RPMI8226 (cell line): ENCODE measurements around the gene TRPM3.

Experiments
- DNase-seq: peaks from one replicate; pipeline ENCODE4 v3.0.0-alpha.2; 2015

The TRPM3 gene

DNA sequence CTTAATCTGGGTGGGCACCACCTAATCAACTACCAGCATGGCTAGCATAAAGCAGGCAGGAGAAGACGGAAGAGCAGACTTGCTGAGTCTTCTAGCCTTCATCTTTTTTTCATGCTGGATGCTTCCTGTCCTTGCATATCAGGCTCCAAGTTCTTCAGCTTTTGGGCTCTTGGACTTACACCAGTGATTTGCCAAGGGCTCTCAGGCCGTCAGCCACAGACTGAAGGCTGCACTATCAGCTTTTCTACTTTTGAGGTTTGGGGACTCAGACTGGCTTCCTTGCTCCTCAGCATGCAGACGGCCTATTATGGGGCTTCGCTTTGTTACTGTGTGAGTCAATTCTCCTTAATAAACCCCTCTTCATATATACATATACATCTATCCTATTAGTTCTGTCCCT lies 180.2 kb downstream of the TRPM3 start:
- DNase-seq, result no peak

DNA sequence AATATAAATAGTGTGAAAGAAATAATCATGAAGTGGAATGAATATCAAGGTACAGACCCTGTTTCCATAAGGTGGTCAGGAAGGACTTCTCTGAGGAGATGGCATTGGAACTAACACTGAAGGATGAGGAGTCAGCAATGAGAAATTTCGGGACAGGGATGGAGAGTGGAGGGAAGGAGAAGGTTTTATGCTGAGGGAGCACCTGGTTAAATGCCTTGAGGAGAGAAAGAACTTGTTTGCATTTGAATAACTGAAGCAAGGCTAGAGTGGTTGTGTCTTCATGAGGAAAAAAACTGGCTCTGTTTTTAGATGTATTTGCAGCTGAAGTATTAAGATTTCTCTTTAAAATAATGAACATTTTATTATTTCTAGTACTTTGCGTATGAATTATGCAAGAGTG lies 180.8 kb downstream of the TRPM3 start:
- no peak for DNase-seq

DNA sequence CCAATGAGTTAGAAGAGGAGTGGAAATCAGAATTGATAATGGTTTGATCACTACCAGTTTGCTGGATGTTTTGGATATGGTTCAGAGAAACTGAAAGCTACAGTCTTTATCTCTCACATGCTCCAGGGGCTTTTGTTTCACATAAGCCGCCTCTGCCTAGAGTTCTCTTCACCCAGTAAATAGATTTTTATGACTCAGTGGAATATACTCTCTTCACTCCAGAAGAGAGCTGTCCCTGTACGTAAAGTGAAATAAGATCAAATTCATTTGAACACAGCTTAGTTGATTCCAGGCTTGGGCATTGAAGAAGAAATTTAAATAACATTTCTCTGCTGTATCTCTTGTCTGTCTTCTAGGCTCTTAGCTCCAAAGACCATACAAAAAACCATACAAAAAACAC lies 184.9 kb downstream of the TRPM3 start:
- no peak for DNase-seq

DNA sequence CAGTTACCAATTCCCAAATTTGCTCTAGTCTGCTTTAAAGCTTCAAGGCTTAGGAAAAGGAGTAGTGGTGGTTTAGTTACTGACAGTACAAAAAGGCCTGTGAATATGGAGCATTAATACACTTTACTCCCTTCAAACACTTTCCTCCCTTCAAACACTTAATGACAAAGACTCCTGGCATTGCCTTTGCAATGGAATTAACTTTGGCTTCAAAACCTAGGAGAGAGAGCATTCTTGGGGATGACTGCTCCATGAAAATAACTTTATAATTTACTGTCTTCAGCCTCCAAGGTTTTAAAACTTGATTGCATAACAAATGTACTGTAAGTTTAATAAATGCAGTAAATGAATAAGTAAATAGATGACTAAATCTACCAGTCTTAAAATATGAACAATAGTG lies 185.6 kb downstream of the TRPM3 start:
- DNase-seq, result no peak

DNA sequence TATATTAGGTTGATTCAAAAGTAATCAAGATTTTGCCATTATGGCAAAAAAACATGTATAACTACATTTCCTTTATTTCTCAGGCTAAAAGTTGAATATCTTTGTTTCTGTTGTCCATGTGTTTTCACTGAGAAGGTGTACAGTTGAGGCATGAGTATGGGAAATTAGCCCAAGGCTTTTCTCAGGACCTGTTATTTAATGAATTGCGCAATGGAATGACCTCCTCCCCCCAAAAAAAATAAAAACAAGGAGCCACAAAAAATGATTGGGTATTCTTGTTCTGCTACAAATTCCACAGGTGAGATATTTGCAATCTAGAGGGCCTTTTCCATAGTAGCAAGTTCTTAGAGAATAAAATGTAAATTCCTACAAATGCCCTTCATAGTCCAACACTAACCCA lies 186.8 kb downstream of the TRPM3 start:
- no peak for DNase-seq

DNA sequence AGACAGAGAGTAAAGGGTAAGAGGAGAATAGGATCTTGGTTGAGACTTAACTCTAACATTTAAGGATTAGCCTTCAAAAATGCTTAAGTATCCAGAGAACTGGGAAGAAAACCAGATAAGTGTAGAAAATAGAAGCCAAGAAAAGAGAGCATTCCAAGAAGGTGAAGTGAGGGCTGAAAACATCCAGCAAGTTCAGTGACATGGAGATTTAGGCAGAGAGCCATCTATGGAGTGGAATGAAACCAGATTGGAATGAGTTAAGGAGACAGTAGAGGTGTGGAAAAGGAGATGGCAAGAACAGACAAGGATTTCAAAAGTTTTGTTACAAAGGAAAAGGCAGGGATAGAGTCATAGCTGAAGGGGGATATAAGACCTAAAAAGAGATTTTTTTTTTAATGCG lies 188.1 kb downstream of the TRPM3 start:
- DNase-seq, result no peak

DNA sequence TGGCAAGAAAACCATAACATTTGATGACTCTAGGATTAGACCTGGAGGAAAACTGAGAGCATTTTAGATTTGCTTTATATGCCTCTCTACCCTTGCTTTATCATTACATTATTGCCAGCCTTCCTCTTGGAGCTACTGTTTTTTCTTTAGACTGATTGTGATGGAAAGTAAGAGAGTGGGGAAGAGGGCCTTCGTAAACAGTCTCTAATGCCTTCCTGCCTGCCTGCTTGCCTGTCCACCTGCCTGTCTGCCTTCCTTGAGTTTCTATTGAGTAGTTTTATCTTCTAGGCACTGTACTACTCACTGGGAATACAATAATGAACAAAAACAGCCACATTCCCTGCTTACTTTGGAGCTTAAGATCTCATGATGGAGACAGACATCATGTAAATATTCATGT lies 189.3 kb downstream of the TRPM3 start:
- no peak for DNase-seq

DNA sequence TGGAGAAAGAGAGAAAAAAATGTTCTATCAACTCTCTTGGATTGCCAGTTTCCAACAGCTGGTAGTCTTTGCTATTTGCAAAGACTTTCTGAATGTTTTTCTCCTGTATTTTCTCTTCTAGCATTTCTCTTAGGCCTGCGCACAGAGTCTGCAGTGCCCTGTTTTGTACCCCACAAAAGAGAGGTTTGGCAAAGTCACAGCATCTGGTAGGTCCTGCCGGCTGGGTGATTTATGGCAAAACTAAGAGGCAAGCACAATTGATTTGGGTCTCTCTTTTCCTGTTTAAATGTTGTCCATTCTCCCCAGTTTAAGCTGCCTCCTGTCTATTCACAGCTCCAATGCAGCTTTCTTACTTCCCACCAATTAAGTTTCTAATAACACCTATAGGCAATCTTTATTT lies 193.9 kb downstream of the TRPM3 start:
- DNase-seq, result no peak

DNA sequence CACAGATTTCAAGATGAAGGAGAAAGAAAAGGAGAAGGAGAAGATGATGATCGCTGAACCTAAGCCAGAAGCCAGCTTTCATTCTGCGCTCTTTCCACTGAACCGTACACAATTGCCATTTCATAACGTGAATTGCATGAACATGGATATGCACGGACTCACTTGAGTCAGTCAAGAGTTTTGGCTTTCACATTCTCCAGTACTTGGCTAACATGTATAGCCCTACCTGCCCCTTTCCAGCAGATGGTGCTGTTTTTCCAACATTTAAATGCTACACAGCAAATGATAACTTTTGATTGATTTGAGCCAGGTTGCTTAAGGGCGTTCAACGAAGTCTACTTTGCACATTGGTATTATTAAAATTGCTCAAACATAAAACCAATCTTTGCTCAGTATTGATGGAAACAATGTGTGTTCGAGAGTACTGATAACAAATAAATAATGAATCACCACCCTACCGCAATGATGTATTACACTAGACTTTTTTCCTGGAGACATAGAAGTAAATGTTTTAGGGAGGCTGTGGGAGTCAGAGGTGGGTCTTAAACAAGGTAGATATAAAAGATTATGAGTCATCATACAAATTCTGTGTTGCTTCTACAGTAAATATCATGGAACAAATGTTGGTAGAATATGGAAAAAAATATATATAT lies 196.4 kb downstream of the TRPM3 start:
- DNase-seq, result peak; percentile 48

DNA sequence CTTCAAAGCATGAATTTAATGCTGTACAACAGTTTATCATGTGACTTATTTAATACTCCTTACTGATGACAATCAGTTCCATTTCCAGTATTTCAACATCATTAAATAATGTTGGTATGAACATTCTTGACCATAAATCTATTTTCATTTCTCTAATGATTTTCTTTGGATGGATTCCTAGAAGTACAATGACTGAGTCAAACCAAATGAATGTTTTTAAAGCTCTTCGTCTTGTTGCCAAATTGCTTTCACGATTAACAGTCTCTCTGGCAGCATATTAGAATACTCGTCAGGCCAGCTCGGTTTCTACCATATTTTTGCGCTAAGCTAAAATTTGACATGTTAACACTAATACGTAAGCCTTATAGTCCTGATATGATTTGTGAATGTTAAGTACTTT lies 197.0 kb downstream of the TRPM3 start:
- no peak for DNase-seq

DNA sequence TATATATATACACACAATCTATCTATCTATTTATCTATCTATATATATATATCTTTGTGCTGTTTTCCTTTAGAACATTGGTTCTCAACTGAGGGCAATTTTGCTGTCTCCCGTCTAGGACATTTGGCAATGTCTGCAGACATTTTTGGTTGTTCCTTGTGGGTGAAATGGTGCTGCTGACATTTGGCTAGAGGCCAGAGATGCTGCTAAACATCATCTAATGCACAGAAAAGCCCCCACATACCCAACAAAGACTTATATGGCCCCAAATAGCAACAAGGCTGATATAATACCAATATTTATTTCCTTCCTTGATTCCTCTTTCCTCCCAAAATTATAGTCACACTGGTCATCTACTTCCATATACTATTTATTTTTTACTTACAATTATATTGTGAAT lies 197.5 kb downstream of the TRPM3 start:
- DNase-seq, result no peak

DNA sequence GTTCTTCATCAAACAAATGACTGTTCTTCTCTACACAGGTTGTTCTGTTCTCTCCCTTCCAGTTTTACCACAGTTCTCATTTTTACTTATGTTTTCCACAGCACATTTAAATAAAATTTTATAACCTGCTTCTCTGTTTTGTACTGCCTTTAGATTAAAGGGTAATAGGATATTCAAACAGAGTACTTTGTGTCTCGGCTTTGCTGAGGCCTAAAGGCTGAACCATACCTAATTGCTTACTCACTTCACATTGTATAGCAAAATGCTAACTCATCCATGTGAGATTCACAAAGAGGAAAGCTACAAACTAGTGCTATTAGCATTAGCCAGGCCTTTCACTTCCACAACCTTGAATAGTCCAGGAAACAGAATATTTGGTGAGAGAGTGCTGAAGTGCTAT lies 200.3 kb downstream of the TRPM3 start:
- DNase-seq, result no peak

DNA sequence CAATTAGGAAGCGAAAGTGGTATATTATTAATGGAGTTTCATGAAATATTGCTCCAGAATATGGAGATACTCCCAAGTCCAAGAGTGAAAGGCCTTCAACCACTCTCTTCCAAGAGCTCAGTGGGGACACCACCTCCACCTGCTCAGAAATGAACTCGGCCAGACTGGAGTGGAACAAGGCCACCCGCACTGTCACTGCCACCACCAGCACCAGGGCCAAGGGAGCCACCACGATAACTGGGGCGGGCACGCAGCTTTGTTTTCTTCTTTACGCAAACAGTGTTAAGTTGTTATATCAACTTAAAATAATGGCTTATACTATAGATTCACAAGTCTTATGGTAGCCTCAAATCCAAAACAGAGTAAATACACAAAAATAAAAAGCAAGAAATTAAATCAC lies 204.1 kb downstream of the TRPM3 start:
- no peak for DNase-seq

DNA sequence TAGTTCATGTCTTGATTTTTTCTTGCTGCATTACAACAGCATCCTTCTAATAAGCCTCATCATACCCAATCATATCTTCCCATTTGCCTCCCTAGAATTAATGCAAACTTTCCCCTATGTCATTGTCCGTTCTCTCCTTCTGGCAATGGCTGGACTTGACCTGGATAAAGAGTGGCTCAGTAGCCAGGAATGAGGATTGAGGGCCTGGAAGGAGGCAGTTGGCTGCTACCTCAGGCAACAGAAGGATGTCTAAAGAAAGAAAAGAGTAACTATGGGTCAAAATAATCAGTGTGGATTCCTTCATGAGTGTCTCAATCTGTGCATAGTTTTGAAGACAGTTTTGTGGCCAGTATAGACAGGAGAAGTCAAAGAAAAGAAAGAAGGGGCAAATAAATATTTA lies 209.6 kb downstream of the TRPM3 start:
- no peak for DNase-seq

DNA sequence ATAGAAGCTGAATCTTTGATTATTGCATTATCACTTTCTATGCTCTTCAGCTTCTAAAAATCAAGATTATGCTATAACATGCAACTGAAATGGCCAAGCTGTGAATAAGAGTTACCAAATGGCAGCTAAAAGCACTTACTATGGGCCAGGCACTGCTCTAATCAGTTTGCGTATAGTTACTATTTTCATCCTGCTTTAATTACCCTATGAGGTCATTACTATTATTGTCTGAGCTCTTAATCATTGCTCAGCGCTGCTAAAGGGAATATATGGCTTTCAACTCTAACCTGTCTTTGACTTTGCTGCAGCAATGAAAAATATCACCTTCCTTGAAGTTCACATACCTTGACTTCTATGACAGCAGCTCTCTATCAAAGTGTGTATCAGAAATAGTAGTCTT lies 210.8 kb downstream of the TRPM3 start:
- no peak for DNase-seq

DNA sequence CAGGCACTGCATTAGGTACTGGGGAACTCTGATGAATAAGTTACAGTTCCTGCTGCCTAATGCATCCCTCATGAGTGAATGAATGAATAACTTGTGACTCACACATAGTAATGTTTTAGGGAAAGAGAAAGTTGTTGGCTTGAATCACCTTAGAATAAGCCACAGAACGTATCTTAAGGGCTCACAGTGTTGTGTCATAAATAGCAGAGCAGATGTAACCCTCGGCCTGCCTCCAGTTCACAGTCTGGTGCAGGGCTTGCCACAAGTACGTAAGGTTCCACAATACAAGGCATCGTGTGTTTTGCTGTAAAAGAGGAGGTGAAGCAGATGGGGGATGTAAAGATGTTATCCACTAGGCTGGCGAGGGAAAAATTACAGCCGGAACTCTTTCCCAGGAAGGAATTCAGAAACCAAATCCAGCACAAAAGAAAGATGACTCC lies 218.7 kb downstream of the TRPM3 start:
- no peak for DNase-seq

DNA sequence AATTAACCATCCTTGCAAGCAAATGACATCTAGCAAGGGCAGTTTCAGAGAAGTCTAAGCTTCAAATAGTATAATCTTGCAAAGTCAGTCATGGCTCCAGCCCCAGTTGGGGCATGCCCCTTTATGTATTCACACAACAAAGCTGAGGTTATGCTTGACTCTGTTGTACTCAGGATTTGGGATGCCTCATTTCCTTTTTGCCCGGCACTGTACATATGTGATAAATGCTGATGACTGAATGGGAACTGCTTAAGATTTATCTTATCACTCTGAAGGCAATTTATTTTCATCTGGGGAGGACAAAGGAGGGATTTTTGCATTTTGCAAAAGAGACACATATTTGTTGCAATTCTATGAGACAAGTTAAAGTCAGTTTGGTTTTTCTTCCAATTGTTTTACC lies 219.2 kb downstream of the TRPM3 start:
- DNase-seq, result no peak

DNA sequence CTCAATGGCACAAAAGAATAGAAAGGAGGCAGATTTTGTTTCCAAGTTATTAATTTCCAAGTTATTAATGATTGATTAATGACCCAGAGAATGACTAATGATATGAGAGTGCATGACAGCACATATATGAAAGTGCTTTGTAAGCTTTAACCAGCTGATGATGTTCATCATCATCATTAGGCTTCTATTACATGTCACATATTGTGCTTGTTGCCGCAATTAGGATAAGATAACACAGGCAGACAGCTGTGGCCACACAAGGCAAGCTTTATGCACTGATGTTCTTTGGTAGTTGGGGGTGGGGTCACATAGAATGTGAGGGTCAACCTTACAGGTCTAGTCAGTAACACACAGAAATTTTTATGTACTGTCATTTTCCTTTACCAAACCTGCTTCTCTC lies 219.7 kb downstream of the TRPM3 start:
- DNase-seq, result no peak

DNA sequence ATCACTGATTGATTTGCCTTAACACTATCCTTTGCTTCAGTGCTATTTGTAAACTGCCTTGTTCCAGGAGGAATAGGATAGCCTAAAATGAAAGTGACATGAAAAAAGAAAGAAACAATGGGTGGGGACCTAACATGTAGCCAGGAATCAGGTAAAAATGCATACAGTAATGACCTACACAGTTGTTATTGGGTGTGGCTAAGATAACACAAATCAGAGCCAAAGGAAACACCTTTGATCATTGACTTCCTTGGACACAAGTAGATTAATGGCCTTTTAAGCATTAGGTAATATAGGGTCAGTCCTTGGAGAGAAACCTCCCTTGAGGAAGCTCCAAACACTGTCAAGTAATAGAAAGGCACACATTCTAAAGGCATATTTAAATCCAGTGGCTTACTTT lies 220.4 kb downstream of the TRPM3 start:
- DNase-seq, result no peak

DNA sequence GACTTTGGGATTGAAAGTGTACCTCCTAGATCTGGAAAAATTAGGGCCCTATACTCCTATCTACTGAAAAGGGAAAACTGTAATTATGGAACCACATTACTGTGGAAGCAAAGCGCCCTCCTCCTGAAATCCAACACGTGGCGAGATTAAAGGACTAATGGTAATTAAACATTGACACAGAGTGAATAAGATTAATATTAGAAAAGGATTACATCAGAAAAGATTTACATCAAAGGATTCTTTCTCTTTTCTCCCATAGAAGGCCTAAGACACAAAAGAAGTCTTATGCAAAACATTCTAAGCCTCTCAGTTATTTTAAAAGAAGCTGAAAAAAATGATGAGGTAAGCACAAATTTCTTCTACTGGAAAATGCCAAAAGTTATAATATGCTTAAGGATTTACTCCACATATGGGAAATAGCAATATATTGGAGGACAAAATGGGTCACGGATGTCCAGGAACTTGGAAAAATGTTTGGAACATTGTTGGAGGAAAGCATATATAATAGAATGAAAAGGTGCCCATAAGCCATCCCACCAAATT lies 227.8 kb downstream of the TRPM3 start:
- no peak for DNase-seq

DNA sequence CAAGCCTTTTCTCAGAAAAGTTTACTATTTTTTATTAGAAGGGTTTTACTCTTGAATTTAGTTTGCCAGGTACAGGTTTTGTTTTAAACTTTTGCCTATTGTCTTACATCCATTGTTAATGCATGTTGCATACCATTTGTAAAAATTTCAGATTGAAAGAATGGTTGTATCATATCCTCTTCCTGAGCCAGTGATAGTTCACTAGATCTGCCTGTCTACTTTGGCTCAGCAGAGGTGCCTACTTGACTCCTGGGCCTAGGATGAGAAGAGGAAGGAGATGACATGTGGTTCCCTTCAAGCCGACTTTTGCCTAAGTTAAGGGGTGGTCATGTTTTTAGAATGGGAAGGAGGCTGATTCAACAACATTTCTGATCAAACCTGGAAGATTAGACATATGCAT lies 232.9 kb downstream of the TRPM3 start:
- DNase-seq, result no peak

DNA sequence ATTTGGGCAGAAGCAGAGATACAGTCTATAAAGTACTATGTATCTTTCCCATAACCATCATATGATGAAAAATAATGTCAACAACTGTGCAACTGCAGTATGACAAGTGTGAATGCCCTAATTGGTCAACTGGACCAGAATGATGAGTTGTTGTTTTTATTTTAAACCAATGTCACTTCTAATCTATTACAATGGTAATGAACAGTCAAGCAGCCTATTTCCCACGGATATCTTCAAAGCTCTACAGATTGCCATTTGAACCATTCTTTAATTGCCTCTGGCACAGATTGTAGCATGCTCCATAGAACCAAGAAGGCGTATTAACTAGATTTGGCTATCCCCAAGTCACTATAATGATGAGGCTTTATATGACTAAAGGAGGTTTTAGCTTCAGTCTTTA lies 233.6 kb downstream of the TRPM3 start:
- DNase-seq, result no peak

DNA sequence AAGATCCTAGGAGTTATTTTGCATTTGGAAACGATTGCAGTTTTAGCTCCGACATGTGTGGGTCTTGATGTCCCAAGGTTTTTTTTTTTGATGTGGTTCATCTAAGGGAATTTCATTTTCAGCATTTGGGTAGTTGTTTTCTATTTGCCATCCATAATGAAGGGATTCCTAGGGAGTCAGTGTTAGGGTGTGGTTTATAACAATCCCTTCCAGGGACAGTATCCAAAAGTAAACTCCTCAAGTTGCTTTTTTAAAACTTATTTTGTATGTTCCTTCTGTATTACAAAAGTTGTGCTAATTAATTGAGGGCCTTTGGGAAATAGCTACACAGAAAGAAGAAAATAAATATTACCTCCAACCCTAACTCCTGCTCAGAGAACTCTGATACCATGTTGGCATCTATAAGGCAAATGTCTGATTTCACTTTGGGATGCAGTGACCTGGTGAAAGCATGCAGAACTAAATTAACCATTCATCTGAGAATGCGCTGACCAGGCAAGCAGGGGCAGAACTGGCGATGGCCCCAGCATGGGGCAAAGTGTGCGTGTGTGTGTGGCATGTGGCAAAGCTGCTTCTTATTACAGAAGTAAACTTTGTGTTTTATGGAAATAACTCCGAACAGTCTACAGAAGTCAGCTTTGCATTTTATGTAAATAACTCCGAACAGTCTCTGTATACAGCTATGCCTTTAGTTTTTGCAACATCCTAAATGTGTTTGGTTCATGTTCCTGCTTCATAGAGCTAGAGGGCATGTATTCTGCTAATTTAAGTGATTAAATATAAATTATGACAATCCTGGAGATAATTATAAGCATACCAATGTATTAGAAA lies 237.2 kb downstream of the TRPM3 start:
- no peak for DNase-seq

DNA sequence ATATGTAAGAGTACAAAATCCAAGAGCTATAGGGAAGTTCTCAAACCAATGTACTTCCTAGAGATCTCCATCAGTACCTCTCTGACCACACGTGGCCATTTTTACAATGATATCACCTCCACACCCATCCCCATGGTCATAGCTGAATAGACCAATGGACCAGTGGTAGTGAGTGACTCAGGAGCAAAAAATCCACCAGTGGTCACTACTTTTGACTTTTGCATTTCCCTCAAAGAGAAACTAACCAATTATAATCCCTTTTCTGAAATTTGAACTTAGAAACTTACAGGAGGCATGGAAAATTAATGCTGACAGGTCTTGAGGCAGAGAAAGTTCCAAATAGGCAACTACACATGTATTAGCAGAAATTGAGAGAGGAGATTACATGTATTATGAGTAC lies 238.4 kb downstream of the TRPM3 start:
- no peak for DNase-seq

DNA sequence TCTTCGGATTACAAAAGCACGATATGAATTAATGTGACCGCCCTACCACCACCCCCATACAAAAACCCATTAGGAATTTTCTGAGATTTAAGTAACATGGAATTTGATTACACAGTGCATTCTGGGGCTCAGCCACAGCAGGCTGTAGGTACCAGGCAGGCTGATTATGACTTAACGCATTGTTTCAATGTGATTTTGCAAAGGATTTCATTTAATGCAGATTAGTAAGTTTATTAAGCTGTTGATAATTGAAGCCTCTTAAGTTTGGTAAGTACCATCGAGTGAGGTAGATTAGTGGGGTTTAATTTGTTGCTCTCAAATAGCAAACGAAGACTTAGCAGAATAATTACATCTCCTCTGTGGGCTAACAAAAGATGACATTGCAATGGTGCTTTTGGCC lies 240.1 kb downstream of the TRPM3 start:
- DNase-seq, result no peak
